Activated CD4-positive, alpha-beta T cell treated with anti-CD3 and anti-CD28 coated beads, Interleukin-10, Interleukin-2, amounts not matched to agents 100 ng/mL and 50 ng/mL, durations not matched to agents 16 hours and 8 hours (primary cell): ENCODE data around the gene USP30.

Experiments
- DNase-seq: peaks from one replicate; pipeline ENCODE4 v3.0.0-alpha.2; 2020

Gene USP30

DNA sequence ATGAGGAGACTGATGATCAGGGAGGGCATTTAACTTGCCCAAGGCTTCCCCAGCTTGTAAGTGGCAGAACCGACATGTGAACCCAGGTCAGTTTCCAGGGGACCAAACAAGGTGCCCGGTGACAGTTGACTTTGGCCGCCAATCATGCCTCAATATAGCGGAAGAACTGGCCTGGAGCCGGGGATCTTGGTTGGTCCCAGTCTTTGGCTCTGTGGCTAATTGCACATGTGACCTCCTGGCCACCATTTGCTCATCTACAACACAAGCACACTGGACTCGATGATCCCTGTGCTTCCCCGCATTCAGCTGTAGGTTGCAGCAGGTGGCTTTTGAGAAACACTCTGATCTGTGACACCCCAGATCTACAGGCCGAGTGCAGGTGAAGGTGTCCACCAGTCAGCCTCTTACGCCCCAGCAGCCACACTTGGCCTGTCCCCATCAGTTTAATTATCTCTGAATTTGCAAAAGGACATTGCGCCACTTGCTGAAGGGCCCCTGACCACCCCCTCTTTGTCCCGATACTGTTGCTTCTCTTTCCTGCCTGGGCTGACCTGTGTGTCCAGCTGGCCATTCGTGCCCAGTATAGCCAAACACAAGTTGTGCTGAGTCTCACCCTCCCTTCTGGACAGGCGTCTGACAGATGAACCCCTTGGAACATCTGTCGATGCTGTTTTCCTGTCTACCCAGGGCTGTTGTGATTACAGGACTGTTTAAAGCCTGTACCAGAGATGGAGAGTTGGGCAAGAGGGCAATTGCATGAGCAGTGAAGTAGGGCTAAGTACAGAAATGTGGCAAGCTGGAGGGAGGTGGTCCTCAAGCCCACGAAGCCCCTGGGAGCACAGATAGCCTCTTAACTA is 78.1 kb downstream of the USP30 start:
- DNase-seq, result no peak

DNA sequence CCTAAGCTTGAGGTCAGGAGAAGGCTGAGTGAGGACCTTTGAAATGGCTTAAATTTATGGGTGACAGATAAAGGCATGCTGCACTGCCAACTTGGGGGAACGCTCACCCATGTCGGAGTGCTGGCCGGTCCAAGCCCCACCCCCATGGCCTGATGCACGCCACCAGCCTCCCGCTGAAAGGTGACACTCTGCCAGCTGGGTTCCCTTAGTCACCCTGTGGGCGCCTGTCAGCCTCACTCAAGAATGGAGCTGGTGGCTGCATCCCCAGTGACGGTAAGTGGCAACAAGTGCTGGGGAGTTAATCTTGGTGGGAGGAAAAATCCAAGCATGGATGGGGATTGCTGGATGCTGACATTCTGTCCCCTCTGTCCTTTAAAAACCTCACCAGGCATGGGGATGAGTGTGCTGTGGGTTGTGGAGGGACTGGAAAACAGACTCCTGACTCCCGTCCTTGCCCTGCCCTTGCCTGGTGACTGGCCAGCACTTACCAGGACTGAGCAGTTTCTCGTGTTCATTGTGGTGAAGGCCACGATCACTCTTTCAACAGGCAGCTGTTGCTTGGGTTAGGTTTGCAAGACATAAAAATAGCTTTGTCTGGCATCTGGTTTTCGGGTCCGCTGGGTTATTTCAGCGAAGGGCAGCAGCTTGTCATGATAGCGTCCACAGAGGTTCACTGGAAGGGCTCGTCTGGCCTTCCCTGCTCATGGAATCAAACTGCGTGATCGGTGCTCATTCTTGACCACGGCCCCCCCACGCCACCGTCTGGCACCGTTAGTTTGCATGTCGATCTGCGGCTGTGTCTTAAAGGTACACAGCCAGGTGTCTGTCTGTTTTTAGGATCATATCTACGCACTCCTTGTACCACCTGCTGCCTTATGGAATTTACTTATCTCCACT is 79.0 kb downstream of the USP30 start:
- no peak for DNase-seq

DNA sequence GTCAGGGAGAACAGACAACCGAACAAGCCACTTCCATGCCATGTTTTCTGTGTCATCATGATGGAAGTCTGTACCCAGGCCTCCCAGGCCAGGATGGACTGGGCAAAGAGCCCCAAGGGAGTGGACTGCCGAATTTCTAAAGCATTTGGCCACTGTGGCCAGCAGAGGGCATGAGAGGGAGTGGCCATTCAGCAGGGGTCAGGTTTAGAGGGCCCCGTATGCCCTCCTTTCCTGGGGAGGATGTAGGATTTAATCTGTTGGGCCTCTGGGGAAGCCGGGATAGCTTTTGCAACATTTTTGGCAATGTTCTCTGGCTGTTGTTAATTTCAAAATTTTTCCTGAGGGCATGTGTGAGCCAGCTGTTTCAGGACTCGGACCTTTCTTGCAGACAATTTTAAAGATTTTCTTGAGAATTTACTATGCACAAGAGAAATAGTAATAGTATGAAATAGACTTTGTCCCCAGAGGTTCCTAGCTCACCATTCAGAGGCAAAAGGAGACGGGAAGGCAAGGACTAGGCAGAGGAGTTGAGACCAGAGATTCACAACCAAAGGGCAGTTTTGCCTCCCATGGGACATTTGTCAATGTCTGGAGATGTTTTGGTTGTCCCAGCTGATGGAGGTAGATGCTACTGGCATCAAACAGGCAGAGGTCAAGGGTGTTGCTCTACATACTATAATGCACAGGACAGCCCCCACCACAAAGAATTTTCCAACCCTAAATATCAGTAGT is 82.0 kb downstream of the USP30 start:
- no peak for DNase-seq

DNA sequence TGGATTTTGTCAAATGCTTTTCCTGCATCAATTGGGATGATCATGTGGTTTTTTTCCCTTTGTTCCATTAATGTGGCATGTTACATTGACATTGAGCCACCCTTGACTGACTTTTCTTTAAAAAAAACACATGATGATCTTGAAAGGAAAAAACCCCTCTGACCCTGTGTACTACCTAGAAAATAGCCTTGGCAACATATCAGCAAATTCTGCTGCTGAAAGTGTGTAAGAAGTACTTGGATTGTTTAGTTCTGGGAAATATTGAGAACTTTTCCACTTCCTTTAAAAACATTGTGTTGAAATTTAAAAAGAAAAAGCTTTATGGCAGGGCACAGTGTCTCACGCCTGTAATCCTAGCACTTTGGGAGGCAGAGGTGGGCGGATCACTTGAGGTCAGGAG is 84.7 kb downstream of the USP30 start:
- no peak for DNase-seq
